ENCODE results near the gene NDUFS2. TPM values are rescaled to one million over a fixed set of nuclear protein-coding genes. Genes with fewer than 3 reads are reported as not detected.

The NDUFS2 gene
- total and polyA plus RNA-seq, 2 experiments from 2014 or later = 183 to 367 TPM

DNA sequence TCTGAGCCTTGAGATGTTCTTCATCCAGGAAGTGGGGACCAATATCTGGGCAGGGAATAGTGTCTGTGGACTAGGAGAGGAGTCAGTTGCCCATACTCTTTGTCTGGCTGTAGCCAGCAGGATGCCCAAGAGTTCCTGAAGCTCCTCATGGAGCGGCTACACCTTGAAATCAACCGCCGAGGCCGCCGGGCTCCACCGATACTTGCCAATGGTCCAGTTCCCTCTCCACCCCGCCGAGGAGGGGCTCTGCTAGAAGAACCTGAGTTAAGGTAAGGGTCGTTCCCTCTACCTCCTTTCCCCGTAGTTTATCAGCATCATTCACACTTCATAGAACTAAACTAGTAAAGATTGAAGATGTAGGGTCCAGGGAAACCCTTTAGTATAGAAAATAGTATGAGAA is 39.4 kb upstream of the NDUFS2 start:
- H3K36me3 ChIP-seq = peaks cover 5% of the 10 kb centered on the region
- no peak overlapping the region for H3K4me3 ChIP-seq
- peaks cover 6% of the 10 kb centered on the region for H3K4me1 ChIP-seq (ENCODE audit: low read depth)
- no peaks in the 10 kb centered on the region for H3K9me3 ChIP-seq (ENCODE audit: low read depth)
- TF ChIP-seq, protein P1, sequence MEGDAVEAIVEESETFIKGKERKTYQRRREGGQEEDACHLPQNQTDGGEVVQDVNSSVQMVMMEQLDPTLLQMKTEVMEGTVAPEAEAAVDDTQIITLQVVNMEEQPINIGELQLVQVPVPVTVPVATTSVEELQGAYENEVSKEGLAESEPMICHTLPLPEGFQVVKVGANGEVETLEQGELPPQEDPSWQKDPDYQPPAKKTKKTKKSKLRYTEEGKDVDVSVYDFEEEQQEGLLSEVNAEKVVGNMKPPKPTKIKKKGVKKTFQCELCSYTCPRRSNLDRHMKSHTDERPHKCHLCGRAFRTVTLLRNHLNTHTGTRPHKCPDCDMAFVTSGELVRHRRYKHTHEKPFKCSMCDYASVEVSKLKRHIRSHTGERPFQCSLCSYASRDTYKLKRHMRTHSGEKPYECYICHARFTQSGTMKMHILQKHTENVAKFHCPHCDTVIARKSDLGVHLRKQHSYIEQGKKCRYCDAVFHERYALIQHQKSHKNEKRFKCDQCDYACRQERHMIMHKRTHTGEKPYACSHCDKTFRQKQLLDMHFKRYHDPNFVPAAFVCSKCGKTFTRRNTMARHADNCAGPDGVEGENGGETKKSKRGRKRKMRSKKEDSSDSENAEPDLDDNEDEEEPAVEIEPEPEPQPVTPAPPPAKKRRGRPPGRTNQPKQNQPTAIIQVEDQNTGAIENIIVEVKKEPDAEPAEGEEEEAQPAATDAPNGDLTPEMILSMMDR (IDR thresholded peaks at IDR 0.05; ENCODE audit: low read depth, low read length) = no peak
- peak overlapping the region; percentile 65 for H3K27ac ChIP-seq
- no peak for DNase-seq (ENCODE audit: low read depth in 1 of 2, low spot score in 1 of 2)
- no peaks in the 10 kb centered on the region for H3K27me3 ChIP-seq

DNA sequence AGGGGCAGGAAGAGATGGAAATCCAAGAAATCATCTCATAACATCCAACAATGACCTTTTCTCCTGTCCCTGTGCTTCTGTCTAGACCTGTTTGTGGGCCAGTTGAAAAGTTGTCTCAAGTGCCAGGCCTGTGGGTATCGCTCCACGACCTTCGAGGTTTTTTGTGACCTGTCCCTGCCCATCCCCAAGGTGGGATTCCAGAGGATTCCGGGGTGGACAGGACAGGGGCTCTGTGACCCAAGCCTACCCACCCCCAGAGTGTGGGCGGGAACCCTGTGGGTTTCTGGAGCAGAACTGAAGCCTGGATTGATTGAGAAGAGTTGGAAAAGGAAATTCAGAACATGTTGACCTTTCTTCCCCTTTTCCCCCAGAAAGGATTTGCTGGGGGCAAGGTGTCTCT is 38.4 kb upstream of the NDUFS2 start:
- DNase-seq (ENCODE audit: low read depth in 1 of 2, low spot score in 1 of 2) = no peak
- peaks cover 5% of the 10 kb centered on the region for H3K36me3 ChIP-seq
- H3K4me1 ChIP-seq (ENCODE audit: low read depth) = peaks cover 3% of the 10 kb centered on the region
- TF ChIP-seq, protein P1 (IDR thresholded peaks at IDR 0.05; ENCODE audit: low read depth, low read length) = no peak
- no peaks in the 10 kb centered on the region for H3K27me3 ChIP-seq
- H3K9me3 ChIP-seq (ENCODE audit: low read depth) = no peaks in the 10 kb centered on the region
- no peak overlapping the region for H3K27ac ChIP-seq
- H3K4me3 ChIP-seq = no peak overlapping the region

DNA sequence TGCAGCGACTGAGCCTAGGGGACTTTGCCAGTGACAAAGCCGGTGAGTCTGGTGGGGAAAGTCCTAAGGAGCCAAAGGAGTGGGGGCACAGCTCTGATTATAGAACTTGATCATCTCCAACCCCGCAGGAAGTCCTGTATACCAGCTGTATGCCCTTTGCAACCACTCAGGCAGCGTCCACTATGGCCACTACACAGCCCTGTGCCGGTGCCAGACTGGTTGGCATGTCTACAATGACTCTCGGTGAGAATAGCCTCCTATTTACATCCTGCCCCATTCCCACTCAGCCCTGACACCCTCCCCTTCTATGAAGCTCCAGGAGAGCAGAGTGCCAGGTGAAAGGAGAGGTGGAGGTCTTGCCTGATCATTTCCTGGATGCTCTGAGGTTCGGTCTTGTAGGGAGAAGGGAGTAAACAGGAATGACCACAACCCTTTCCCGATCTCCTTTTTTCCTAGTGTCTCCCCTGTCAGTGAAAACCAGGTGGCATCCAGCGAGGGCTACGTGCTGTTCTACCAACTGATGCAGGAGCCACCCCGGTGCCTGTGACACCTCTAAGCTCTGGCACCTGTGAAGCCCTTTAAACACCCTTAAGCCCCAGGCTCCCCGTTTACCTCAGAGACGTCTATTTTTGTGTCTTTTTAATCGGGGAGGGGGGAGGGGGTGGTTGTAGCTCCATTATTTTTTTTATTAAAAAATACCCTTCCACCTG is 37.1 kb upstream of the NDUFS2 start:
- Histone ChIP-seq H3K4me3 (peak overlapping the region; percentile 60), H3K4me1 (ENCODE audit: low read depth) (no peaks in the 10 kb centered on the region), H3K36me3 (peaks cover 5% of the 10 kb centered on the region), H3K27ac (peak overlapping the region; percentile 81), H3K9me3 (ENCODE audit: low read depth) (no peaks in the 10 kb centered on the region), H3K27me3 (no peaks in the 10 kb centered on the region)
- DNase-seq (ENCODE audit: low read depth in 1 of 2, low spot score in 1 of 2) = no peak
- TF ChIP-seq, protein P1 (IDR thresholded peaks at IDR 0.05; ENCODE audit: low read depth, low read length) = no peak

DNA sequence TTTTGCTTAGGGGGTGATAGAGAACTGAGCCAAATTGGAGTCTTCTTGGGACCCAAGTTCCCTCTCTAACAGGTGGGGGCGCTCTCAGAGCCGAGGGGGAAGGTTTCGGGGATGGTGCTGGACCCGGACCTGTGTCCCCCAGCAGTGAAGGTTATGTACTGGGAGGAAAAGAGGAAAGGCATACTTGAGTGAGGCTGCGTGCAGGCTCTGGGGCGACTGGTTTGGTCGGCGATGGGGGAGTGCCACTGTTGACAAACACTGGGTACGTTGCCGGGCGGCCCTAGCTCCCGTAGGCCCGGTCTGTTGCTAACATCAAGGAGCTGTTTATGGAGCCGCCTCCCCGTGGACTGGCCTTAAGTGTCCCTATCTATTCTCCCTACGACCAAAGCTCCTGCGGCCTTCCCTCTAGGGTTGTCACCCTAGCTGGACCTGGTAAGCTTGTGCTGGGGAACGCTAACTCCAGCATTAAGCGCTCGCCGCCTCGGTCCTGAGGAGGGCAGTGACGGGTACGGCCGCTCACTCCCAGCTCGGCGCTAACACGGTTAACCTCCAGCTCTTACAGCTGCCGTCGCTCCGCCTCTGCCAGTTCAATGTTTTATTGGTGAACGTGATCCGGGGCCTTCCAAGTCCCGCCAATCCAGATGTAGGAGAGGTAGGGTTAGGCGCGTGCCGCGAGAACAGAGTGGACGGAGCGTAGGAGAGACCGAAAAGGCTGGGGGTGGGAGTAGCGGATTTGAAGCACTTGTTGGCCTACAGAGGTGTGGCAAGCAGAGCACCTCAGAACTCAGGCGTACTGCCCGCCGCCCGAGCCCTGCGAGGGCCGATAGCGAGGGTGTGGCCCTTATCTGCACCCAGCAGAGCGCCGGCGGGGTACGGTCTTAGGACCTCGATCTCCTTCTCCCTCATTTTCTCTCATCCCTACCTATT is 36.2 kb upstream of the NDUFS2 start, which contains the start of gene PPOX:
TSS of gene PPOX (plus strand) at position 685 of the 927 bp plus-strand sequence. CDS start 422 bp downstream, outside the sequence.
- Histone ChIP-seq H3K4me3 (peak within 1 kb of the TSS; percentile 60), H3K36me3 (peaks cover 14% of the 10 kb centered on the region), H3K27me3 (no peaks in the 10 kb centered on the region), H3K27ac (peak within 1 kb of the TSS; percentile 81), H3K4me1 (ENCODE audit: low read depth) (no peaks in the 10 kb centered on the region), H3K9me3 (ENCODE audit: low read depth) (no peaks in the 10 kb centered on the region)
- peak; percentile 99 for DNase-seq (ENCODE audit: low read depth in 1 of 2, low spot score in 1 of 2)
- TF ChIP-seq, protein P1 (IDR thresholded peaks at IDR 0.05; ENCODE audit: low read depth, low read length) = peak; percentile 44

DNA sequence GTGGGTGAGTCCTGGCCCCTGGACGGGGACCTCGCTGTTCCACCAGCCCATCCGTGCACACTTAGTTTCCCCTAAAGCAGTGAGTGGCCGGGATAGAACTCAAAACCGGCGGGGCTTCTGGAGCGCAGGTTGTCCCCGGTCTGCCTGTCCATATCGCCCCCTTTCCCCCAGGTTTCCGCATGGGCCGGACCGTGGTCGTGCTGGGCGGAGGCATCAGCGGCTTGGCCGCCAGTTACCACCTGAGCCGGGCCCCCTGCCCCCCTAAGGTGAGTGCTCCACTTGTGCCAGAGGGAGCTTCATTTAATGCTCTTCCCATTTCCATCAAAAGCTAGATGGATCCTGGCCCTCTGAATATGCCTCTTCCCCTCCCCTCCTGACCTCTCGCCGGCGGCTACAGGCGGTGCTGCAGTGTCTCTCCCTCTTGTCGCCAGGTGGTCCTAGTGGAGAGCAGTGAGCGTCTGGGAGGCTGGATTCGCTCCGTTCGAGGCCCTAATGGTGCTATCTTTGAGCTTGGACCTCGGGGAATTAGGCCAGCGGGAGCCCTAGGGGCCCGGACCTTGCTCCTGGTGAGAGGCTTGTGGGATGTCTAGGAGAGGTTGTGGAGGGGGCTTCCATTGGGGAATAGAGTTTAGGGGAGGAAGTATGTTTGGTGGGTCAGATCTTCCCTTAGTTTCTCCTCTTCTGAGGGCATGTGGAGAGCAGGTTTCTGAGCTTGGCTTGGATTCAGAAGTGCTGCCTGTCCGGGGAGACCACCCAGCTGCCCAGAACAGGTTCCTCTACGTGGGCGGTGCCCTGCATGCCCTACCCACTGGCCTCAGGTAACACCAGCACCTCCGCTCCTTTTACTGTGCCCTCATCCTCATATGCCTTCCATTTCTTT is 35.3 kb upstream of the NDUFS2 start:
- DNase-seq (ENCODE audit: low read depth in 1 of 2, low spot score in 1 of 2) = peak in 1 of 2 donors; percentile 59

More for the DNA sequence above, 35.3 kb upstream of the NDUFS2 start:
- H3K27me3 ChIP-seq = no peaks in the 10 kb centered on the region
- TF ChIP-seq, protein P1 (IDR thresholded peaks at IDR 0.05; ENCODE audit: low read depth, low read length) = no peak
- H3K4me1 ChIP-seq (ENCODE audit: low read depth) = no peaks in the 10 kb centered on the region
- peak overlapping the region; percentile 60 for H3K4me3 ChIP-seq
- peaks cover 21% of the 10 kb centered on the region for H3K36me3 ChIP-seq
- H3K9me3 ChIP-seq (ENCODE audit: low read depth) = no peaks in the 10 kb centered on the region
- peak overlapping the region; percentile 40 for H3K27ac ChIP-seq
